ENCODE data around the gene MAP3K12. TPM values are rescaled to one million over a fixed set of nuclear protein-coding genes. Genes with fewer than 3 reads are reported as not detected.

MAP3K12 gene
- total and polyA plus RNA-seq, 2 donors from 2014 or later, result 15.2 to 21.8 TPM

GRCh38 chr12:53530061-53530460 is 30.8 kb upstream of the MAP3K12 start:
- Histone ChIP-seq H3K27ac (ENCODE audit: low read depth in 2 of 2, low read length in 2 of 2) (no peak overlapping the region), H3K9me3 (ENCODE audit: control insufficient read depth in 2 of 3, insufficient read depth in 1 of 3, low read length in 3 of 3) (no peaks in the 10 kb centered on the region), H3K4me1 (ENCODE audit: control insufficient read depth in 2 of 3, insufficient read depth in 2 of 3, low read depth in 1 of 3, low read length in 3 of 3) (no peaks in the 10 kb centered on the region), H3K27me3 (ENCODE audit: control insufficient read depth, insufficient read depth, low read length) (no peaks in the 10 kb centered on the region), H3K36me3 (ENCODE audit: control insufficient read depth in 2 of 3, insufficient read depth in 3 of 3, low read length in 3 of 3) (peaks cover 7 to 40% (median 31%) of the 10 kb centered on the region in 3 donors), H3K4me3 (ENCODE audit: low read length in 3 of 3) (no peak overlapping the region), H3K9ac (ENCODE audit: low read length in 3 of 3) (no peak overlapping the region)
- TF ChIP-seq CTCF (IDR thresholded peaks at IDR 0.05; ENCODE audit: borderline replicate concordance, extremely low read depth, insufficient read depth), result no peak
- FAIRE-seq (no peak), DNase-seq (no peak)
- intact Hi-C loops (cut with DNase I), result no loop called here

GRCh38 chr12:53524476-53524875 is 25.2 kb upstream of the MAP3K12 start:
- no peaks in the 10 kb centered on the region for H3K9me3 ChIP-seq (ENCODE audit: control insufficient read depth in 2 of 3, insufficient read depth in 1 of 3, low read length in 3 of 3)
- H3K27ac ChIP-seq (ENCODE audit: low read depth in 2 of 2, low read length in 2 of 2), result no peak overlapping the region
- FAIRE-seq (no peak), DNase-seq (no peak)
- no peaks in the 10 kb centered on the region for H3K4me1 ChIP-seq (ENCODE audit: control insufficient read depth in 2 of 3, insufficient read depth in 2 of 3, low read depth in 1 of 3, low read length in 3 of 3)
- no peak for TF ChIP-seq CTCF (IDR thresholded peaks at IDR 0.05; ENCODE audit: borderline replicate concordance, extremely low read depth, insufficient read depth)
- H3K9ac ChIP-seq (ENCODE audit: low read length in 3 of 3), result no peak overlapping the region
- H3K4me3 ChIP-seq (ENCODE audit: low read length in 3 of 3), result no peak overlapping the region
- H3K27me3 ChIP-seq (ENCODE audit: control insufficient read depth, insufficient read depth, low read length), result no peaks in the 10 kb centered on the region
- peaks cover 9 to 36% (median 24%) of the 10 kb centered on the region in 3 donors for H3K36me3 ChIP-seq (ENCODE audit: control insufficient read depth in 2 of 3, insufficient read depth in 3 of 3, low read length in 3 of 3)
- intact Hi-C loops (cut with DNase I), result no loop called here

- no peak overlapping the region for H3K9ac ChIP-seq (ENCODE audit: low read length in 3 of 3)
- H3K4me3 ChIP-seq (ENCODE audit: low read length in 3 of 3), result no peak overlapping the region
- H3K27ac ChIP-seq (ENCODE audit: low read depth in 2 of 2, low read length in 2 of 2), result no peak overlapping the region
- H3K9me3 ChIP-seq (ENCODE audit: control insufficient read depth in 2 of 3, insufficient read depth in 1 of 3, low read length in 3 of 3), result no peaks in the 10 kb centered on the region
- DNase-seq, result no peak
- no peak for TF ChIP-seq CTCF (IDR thresholded peaks at IDR 0.05; ENCODE audit: borderline replicate concordance, extremely low read depth, insufficient read depth)
- peaks cover 9 to 45% (median 22%) of the 10 kb centered on the region in 3 donors for H3K36me3 ChIP-seq (ENCODE audit: control insufficient read depth in 2 of 3, insufficient read depth in 3 of 3, low read length in 3 of 3)
- no peaks in the 10 kb centered on the region for H3K4me1 ChIP-seq (ENCODE audit: control insufficient read depth in 2 of 3, insufficient read depth in 2 of 3, low read depth in 1 of 3, low read length in 3 of 3)
- FAIRE-seq, result no peak
- no peaks in the 10 kb centered on the region for H3K27me3 ChIP-seq (ENCODE audit: control insufficient read depth, insufficient read depth, low read length)
- intact Hi-C loops (cut with DNase I), result no loop called here
Measured at GRCh38 chr12:53523131-53523530, 23.9 kb upstream of the MAP3K12 start.

- Histone ChIP-seq H3K9ac (ENCODE audit: low read length in 3 of 3) (no peak overlapping the region), H3K9me3 (ENCODE audit: control insufficient read depth in 2 of 3, insufficient read depth in 1 of 3, low read length in 3 of 3) (no peaks in the 10 kb centered on the region), H3K4me1 (ENCODE audit: control insufficient read depth in 2 of 3, insufficient read depth in 2 of 3, low read depth in 1 of 3, low read length in 3 of 3) (no peaks in the 10 kb centered on the region), H3K36me3 (ENCODE audit: control insufficient read depth in 2 of 3, insufficient read depth in 3 of 3, low read length in 3 of 3) (peaks cover 13 to 65% (median 38%) of the 10 kb centered on the region in 3 donors), H3K27me3 (ENCODE audit: control insufficient read depth, insufficient read depth, low read length) (no peaks in the 10 kb centered on the region), H3K4me3 (ENCODE audit: low read length in 3 of 3) (no peak overlapping the region), H3K27ac (ENCODE audit: low read depth in 2 of 2, low read length in 2 of 2) (no peak overlapping the region)
- TF ChIP-seq CTCF (IDR thresholded peaks at IDR 0.05; ENCODE audit: borderline replicate concordance, extremely low read depth, insufficient read depth), result no peak
- no peak for FAIRE-seq
- no peak for DNase-seq
- intact Hi-C loops (cut with DNase I), result loop anchor here (10.0 kb wide), 1 partner anchor 184 kb away; the partner anchor contains the start of gene SP7
Measured at GRCh38 chr12:53518381-53518780, 19.1 kb upstream of the MAP3K12 start.

Data from kidney (tissue), 14 donors.